DMS153 treated with DMSO at 0.1 percent for 48 hours (cell line): ENCODE data around the gene TK2.
"Not testable (repeated sequence)": the region's sequence is repeated elsewhere in the genome, so short reads cannot be mapped to it uniquely, and the experiment has no call there.

Experiments used
- DNase-seq: peaks from one replicate; lab custom pipeline; 2025; ENCODE audit not compliant: unreplicated experiment; lab: John Stamatoyannopoulos, UW

The TK2 gene

DNA sequence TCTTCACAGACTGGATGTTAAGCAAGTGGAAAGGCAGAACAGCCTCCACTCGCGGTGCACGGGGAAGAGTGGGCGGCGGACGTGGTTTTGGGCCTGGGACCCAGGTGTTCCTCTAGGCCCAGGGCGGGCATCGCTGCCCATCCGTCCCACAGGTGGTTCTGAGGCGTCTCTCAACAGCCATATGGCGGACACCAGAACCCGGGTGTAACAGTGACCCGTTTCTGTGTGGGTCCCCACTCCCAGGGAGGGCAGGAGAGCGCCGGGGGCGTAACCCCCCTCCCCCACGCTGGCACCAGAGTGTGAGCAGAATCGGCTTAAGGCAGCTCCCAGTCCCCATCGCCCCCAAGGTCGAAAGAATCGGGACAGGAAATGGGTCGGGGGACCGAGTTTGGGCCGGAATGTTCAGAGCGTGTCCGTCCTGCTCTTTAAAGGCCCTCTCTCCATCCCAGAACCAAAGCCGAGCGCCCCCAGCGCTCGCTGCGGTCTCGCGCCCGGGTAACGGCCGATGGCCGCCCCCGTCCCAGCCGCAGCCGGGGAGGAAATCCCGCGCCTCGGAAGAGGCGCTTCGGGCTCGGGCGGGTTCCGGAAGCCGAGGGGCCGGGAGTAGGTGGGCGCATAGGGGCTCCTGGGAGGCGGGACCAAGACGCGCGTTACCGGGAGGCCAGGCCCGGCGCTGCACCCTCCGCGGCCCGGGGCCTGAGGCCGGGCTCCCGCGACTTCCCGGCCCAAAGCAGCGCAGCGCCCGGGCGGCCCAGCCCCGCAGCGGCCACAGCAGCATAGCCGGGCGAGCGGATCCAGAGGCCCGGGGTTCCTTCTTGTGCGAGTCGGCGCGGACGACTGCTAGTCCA lies at the start of gene TK2:
TK2 (minus strand) TSS at position 839 of the 848 bp plus-strand sequence; CDS start at position 778, 61 bp downstream.
- no peak for DNase-seq

DNA sequence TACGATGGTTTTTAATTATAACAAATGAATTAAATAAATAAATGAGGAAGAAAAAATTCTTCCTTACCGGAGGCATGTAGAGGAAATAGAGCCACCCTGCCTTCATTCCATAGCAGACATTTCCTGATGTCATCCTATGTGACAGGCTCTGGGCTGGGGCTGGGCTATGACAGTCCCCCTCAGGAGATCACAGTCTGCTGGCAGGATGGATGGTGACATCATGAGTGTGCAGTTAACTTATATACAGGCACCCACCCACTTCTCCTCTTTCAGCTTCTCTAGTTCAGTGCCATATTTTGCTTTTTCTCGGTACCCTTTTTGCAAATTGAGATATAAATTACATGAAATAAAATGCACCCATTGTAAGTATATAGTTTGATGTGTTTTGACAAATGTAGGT lies 48.2 kb upstream of the TK2 start:
- DNase-seq, result no peak

GRCh38 chr16:66596986-66597848 lies 47.3 kb upstream of the TK2 start:
- DNase-seq, result no peak

- not testable (repeated sequence) for DNase-seq
These were observed 46.6 kb upstream of the TK2 start for GRCh38 chr16:66596559-66596958.

GRCh38 chr16:66594739-66595138 lies 44.8 kb upstream of the TK2 start:
- DNase-seq, result no peak

DNA sequence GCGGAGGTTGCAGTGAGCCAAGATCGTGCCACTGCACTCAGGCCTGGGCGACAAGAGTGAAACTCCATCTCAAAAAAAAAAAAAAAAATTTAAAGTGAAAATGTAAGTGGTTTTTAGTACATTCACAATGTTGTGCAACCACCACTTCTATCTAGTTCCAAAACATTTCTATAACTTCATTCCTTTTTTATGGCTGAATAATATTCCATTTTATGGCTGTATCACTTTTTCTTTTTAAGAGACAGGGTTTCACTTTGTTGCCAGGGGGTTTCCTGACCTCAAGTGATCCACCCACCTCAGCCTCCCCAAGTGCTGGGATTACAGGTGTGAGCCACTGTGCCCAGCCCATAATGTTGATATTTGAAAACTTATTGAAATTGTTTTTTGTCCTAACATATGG lies 42.9 kb upstream of the TK2 start:
- DNase-seq, result no peak

GRCh38 chr16:66592241-66592640 lies 42.3 kb upstream of the TK2 start:
- DNase-seq, result no peak

DNA sequence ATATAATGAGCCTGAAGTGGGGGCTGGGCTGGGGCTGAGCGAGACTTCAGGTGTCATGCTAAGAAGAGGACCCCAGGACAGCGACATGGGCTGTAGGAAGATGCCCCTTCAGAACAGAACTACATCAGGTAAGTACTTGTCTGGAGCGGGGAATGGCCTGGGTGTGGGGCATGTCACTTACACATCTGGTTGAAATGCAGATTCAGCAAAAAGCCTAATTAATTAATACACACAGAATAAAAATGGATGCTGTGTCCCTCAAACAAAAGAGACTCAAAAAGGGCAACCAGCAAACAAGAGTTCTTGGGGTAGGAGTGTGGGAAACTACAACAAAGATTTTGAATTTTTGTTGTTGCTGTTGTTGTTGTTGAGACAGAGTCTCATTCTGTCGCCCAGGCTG lies 41.1 kb upstream of the TK2 start:
- no peak for DNase-seq

DNA sequence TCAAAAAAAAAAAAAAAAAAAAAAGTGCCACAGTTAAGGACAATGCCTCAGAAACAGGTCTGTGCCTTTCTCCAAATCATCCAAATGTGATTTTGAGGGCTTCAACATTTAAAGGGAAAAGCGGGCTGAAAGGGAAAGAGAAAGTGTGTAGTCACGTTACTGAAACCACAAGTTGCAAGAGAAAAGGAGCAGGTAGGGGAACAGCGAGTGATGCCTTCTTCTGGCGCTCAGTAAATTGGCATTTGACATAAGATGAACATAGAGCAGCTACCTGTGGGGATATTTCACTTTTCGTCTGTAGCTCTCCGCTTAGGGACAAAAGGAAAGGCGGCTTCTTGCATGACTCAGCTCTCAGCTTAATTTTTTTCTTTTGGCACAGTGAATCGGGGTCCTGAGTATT lies 40.4 kb upstream of the TK2 start:
- no peak for DNase-seq

GRCh38 chr16:66588981-66589713 lies 39.2 kb upstream of the TK2 start:
- no peak for DNase-seq

GRCh38 chr16:66587881-66588600 lies 38.1 kb upstream of the TK2 start:
- DNase-seq, result no peak

- no peak for DNase-seq
These were observed 35.7 kb upstream of the TK2 start for GRCh38 chr16:66585481-66586239.

GRCh38 chr16:66581246-66581952 lies 31.5 kb upstream of the TK2 start:
- no peak for DNase-seq

GRCh38 chr16:66580605-66581209 lies 30.8 kb upstream of the TK2 start:
- no peak for DNase-seq

DNA sequence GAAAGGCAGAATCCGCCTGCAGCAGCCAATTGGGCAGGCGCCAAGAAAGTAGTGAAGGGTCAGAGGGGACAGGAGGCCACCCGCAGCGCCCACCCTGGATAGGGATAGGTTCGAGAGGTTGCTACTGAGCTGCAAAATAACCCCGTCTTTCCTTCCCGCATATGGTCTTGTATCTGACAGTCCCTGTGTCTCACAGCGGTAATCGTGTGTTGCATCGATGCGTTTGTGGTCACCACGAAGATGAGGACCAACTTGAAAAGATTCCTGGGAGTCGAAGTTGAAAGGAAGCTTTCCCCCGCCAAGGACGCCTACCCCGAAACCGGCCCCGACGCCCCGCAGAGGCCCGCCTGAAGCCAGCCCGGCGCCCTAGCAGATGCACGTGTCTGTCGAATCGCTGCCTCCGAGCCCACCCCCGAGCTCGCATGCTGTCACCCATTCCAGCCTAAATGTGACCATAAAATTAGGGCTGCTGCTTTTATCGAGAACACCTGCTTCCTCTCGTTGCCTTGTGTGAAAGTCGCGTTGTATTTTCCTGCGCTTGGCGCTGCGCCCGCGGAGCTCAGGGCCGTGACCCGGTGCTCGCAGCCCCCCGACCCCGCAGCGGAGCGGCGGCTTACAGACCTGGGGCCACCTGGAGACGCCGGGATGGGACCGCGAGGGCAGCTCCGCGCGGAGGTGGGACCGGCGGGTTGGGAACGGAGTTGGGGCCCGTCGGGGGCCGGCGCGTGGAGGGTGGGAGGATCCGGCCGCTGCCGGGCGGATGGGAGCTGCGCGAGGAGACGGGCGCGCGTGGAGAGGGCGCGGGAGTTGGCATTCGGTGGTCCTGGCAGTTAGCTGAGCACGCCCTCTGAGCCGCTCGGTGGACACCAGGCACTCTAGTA lies 29.0 kb upstream of the TK2 start, which contains the start of gene CMTM2:
CMTM2 (plus strand) TSS at position 813 of the 881 bp plus-strand sequence. CDS start 145 bp downstream, outside the sequence.
- no peak for DNase-seq

DNA sequence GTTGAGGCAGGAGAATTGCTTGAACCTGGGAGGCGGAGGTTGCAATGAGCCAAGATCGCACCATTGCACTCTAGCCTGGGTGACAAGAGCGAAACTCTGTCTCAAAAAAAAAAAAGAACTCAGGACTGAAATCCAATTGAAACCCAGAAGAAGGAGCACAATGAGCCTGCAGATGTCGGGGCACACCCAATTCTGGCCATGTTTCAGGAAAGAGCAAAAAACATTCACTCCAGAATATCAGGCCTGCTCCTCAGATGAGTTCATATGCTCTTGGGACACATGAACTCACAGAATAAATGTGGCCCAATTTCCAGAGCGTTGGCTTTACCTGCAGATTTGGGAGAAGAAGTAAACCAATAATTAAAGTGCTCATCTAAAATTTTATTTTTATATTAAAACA lies 26.4 kb upstream of the TK2 start:
- no peak for DNase-seq

- no peak for DNase-seq
These were observed 25.1 kb upstream of the TK2 start for GRCh38 chr16:66575060-66575459.

GRCh38 chr16:66574531-66574930 lies 24.6 kb upstream of the TK2 start:
- DNase-seq, result no peak
